ENCODE measurements around the gene KLF2. TPM values are rescaled to one million over a fixed set of nuclear protein-coding genes. Genes with fewer than 3 reads are reported as not detected.

Gene KLF2
- total RNA-seq, 1 donor from 2014 or later: 2.7 TPM

DNA sequence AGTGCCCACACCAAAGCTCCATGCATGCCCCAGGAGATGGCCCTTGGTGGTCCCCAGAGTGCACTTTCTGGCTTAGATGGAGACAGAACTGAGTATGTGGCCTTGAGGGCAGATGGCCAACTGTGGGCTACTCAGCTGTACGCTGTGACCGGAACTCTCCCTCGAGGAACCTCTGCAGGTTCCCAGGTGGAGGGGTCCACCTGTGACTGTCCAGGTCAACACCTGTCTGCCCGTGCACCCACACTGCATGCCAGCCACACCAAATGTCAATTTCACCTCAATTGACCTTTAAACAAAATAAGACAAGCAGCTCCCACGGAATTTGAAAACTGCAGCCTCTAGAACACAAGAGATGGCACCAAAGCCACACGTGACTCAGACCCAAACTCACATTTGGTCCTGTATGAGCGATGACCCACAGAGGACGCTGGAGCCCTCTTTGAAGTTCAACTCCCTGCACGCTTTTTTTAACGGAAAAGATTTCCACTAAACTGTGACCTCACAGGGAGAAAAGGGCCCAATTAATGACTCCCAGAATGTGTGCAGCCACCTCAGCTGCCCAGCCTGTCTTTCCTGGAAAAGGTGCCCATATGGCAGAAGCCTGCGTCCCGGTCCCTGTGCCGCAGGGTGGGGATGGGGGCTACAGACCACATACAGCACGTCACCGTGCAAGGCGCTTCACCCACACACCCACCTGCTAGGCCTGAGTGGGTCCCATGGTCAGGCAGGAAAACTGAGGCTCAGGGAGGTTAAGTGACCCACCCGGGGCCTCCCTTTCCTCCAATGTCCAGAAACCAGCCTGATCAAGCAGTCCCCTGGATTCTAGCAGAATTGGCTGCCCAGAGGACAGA is 47.7 kb downstream of the KLF2 start:
- Mint-ChIP-seq H3K4me3 (ENCODE audit: low read depth) (peak overlapping the region; percentile 37), H3K4me1 (ENCODE audit: low read depth) (peaks cover 29% of the 10 kb centered on the region)
- intact Hi-C loops (cut with micrococcal nuclease): loop anchor here (5.0 kb wide), 2 partner anchors 90 to 105 kb away; no protein-coding TSS in a partner anchor

DNA sequence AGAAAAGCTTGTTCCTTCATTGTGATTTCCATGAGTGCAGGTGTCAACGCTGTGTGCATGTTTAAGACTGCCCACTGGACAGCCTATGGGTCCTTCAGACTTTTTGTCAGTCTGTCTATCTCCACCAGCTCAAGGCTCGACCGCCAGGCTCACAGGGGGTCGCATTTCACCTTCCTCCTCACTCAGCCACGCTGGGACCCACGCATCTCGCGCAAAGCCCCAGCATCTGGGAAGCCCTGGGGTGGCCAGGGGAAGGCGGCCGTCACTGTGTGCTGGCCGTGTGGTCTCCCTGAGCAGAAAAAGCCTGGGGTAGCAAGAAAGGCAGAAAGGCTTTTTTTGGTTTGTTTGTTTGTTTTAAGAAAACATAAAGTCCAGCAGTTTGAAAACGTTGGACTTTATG is 48.5 kb downstream of the KLF2 start:
- H3K9me3 Mint-ChIP-seq: no peaks in the 10 kb centered on the region
- no peaks in the 10 kb centered on the region for H3K27me3 Mint-ChIP-seq (ENCODE audit: low read depth)
- intact Hi-C loops (cut with micrococcal nuclease): loop anchor here (5.0 kb wide), 2 partner anchors 91 to 106 kb away; no protein-coding TSS in a partner anchor

More for the DNA sequence above, 47.7 kb downstream of the KLF2 start:
- H3K36me3 Mint-ChIP-seq (ENCODE audit: low read depth): peaks cover 28% of the 10 kb centered on the region
- H3K27ac Mint-ChIP-seq: peak overlapping the region; percentile 66
- DNase-seq (ENCODE audit: low spot score): no peak
- H3K27me3 Mint-ChIP-seq (ENCODE audit: low read depth): no peaks in the 10 kb centered on the region
- H3K9me3 Mint-ChIP-seq: no peaks in the 10 kb centered on the region

DNA sequence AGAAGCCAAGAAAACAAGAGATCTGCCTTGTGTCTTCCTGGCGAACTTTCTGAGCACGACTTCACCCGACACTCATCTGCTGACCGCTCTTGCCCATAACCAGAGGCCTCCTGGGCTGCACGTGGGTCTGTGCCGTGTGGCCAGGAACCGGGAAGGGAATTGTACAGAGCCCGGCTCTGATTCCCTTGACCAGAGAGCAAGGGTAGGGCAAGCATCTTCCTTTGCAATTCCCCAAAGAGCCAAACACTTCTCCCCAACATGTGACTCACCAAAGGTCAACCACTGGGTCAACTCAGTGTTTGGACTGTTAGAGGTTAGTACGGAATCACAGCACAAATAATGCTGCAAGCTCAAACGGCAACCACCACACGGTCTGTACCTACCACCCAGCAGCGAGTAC is 48.9 kb downstream of the KLF2 start:
- DNase-seq (ENCODE audit: low spot score): no peak

More for the DNA sequence above, 48.5 kb downstream of the KLF2 start:
- no peak overlapping the region for H3K4me3 Mint-ChIP-seq (ENCODE audit: low read depth)
- peaks cover 33% of the 10 kb centered on the region for H3K36me3 Mint-ChIP-seq (ENCODE audit: low read depth)
- DNase-seq (ENCODE audit: low spot score): no peak
- H3K27ac Mint-ChIP-seq: no peak overlapping the region
- H3K4me1 Mint-ChIP-seq (ENCODE audit: low read depth): peaks cover 32% of the 10 kb centered on the region

DNA sequence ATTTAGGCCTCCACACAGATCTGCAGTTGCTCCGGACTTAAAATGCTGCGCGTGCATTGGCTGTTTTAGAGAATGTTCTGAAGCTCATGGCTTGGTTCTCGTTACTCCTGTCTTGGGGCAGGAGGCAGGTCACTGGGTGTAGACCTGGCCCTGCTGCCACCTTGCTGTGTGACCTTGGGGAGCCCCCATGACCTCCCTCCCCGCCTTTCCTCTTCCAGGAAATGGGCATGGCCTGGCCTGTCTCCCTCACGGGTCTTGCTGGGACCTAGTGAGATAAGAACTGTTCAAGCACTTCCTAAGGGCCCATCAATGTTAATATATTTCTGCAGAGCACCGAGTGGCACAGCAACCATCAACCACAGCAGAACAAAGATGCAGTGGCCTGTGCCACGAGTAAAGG is 49.4 kb downstream of the KLF2 start:
- intact Hi-C loops (cut with micrococcal nuclease): loop anchor here (5.0 kb wide), 2 partner anchors 92 to 107 kb away; no protein-coding TSS in a partner anchor
- no peaks in the 10 kb centered on the region for H3K9me3 Mint-ChIP-seq

More for the DNA sequence above, 48.9 kb downstream of the KLF2 start:
- Mint-ChIP-seq H3K27ac (no peak overlapping the region), H3K4me1 (ENCODE audit: low read depth) (peaks cover 34% of the 10 kb centered on the region), H3K36me3 (ENCODE audit: low read depth) (peaks cover 35% of the 10 kb centered on the region), H3K9me3 (no peaks in the 10 kb centered on the region), H3K27me3 (ENCODE audit: low read depth) (no peaks in the 10 kb centered on the region), H3K4me3 (ENCODE audit: low read depth) (no peak overlapping the region)
- intact Hi-C loops (cut with micrococcal nuclease): loop anchor here (5.0 kb wide), 2 partner anchors 91 to 106 kb away; no protein-coding TSS in a partner anchor

DNA sequence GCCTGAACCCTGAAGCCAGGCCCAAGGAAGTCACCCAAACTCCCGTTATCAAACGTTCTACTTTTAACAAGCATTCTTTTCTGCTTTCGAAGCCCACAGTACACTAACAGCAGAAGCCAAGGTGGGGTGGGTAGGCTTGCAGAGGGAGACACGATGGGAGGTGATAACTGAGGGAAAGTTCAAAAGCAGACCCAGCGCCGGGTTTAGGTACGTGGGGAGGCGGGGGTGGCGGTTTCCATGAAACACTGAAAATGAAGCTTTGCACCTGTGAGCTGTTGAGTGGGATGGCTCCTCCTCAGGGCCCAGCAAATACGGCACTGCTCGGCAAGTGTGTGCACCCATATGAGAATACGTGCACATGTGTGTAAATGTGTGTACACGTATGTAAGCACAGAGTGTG is 49.8 kb downstream of the KLF2 start:
- Mint-ChIP-seq H3K4me1 (ENCODE audit: low read depth) (peaks cover 34% of the 10 kb centered on the region), H3K27ac (no peak overlapping the region), H3K9me3 (no peaks in the 10 kb centered on the region), H3K4me3 (ENCODE audit: low read depth) (no peak overlapping the region), H3K27me3 (ENCODE audit: low read depth) (no peaks in the 10 kb centered on the region), H3K36me3 (ENCODE audit: low read depth) (peaks cover 39% of the 10 kb centered on the region)
- intact Hi-C loops (cut with micrococcal nuclease): loop anchor here (5.0 kb wide), 2 partner anchors 92 to 107 kb away; no protein-coding TSS in a partner anchor
- no peak for DNase-seq (ENCODE audit: low spot score)

More for the DNA sequence above, 49.4 kb downstream of the KLF2 start:
- no peak for DNase-seq (ENCODE audit: low spot score)
- peaks cover 34% of the 10 kb centered on the region for H3K4me1 Mint-ChIP-seq (ENCODE audit: low read depth)
- H3K36me3 Mint-ChIP-seq (ENCODE audit: low read depth): peaks cover 39% of the 10 kb centered on the region
- no peak overlapping the region for H3K27ac Mint-ChIP-seq
- H3K27me3 Mint-ChIP-seq (ENCODE audit: low read depth): no peaks in the 10 kb centered on the region
- H3K4me3 Mint-ChIP-seq (ENCODE audit: low read depth): no peak overlapping the region

DNA sequence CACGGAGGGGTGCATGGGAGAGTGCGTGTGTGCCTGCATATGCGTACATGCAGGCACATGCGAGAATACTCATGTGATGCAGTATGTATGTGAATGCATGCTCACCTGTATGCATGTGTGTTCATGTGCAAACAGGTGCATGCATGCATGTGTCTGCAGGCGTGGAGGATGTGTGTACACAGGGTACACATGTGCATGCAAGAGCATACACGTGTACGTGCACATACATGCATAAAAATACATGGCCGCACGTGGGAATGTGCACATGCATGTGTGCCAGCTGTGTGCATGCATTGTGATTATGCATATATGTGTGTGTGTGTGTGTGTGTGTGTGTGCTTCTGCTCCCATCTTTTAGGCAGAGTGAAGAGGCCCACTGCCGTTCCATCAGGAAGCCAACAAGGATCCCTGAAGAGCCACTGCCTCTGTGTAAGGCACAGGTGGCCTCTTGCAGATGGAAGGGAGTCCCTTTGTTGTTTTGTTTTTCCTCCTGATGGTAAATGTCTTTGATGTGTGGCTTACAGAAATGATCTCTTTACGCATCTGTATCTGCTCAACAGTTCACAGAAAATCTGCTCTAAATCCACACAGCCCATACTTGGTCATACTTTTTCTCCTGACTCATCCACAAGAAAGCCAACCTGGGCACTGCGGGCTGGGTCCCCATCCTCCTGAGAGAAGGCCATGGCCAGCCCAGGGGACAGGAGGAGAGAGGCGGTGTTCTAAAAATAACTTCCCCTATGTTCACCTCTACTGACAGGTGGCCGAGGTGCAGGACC is 50.7 kb downstream of the KLF2 start:
- no peaks in the 10 kb centered on the region for H3K9me3 Mint-ChIP-seq
- peaks cover 40% of the 10 kb centered on the region for H3K36me3 Mint-ChIP-seq (ENCODE audit: low read depth)
- DNase-seq (ENCODE audit: low spot score): no peak
- H3K27ac Mint-ChIP-seq: no peak overlapping the region
- no peak overlapping the region for H3K4me3 Mint-ChIP-seq (ENCODE audit: low read depth)
- no peaks in the 10 kb centered on the region for H3K27me3 Mint-ChIP-seq (ENCODE audit: low read depth)
- H3K4me1 Mint-ChIP-seq (ENCODE audit: low read depth): peaks cover 34% of the 10 kb centered on the region
- intact Hi-C loops (cut with micrococcal nuclease): no loop called here

DNA sequence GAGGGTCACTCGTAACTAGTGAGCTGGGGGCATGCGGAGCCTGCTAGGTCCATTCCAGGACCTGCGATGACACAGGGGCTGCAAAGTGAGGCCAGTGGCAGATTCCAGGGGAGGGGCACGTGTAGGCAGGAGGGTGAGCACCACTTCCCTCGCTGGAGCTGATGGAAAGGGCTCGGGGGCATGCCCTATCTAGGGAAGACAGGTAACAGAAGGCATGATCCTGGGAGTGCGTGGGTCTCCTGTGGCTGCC is 51.2 kb downstream of the KLF2 start:
- intact Hi-C loops (cut with micrococcal nuclease): no loop called here
- H3K4me3 Mint-ChIP-seq (ENCODE audit: low read depth): no peak overlapping the region
- no peaks in the 10 kb centered on the region for H3K9me3 Mint-ChIP-seq
- H3K27ac Mint-ChIP-seq: no peak overlapping the region
- peaks cover 34% of the 10 kb centered on the region for H3K4me1 Mint-ChIP-seq (ENCODE audit: low read depth)
- no peaks in the 10 kb centered on the region for H3K27me3 Mint-ChIP-seq (ENCODE audit: low read depth)
- H3K36me3 Mint-ChIP-seq (ENCODE audit: low read depth): peaks cover 41% of the 10 kb centered on the region
- no peak for DNase-seq (ENCODE audit: low spot score)

DNA sequence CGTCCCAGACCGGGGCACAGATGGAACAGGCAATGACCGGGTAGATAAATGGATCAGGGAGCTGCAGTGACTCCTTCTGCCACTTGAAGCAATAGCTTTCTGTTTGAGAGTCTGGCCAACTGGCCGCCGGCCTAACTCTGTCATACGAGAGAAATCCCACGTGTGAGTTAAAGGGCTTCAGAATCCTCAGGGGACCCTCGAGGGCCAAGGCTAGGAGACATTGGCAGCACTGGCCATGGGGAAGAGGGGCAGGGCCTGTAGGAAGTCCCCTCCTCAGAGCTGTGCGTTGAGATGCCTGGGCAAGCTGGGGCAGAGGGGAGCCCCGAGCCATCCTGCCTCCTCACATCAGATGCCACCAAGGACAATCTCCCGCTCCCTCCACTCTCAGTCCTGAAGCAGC is 51.6 kb downstream of the KLF2 start:
- Mint-ChIP-seq H3K4me1 (ENCODE audit: low read depth) (peaks cover 34% of the 10 kb centered on the region), H3K27ac (no peak overlapping the region)
- DNase-seq (ENCODE audit: low spot score): no peak

DNA sequence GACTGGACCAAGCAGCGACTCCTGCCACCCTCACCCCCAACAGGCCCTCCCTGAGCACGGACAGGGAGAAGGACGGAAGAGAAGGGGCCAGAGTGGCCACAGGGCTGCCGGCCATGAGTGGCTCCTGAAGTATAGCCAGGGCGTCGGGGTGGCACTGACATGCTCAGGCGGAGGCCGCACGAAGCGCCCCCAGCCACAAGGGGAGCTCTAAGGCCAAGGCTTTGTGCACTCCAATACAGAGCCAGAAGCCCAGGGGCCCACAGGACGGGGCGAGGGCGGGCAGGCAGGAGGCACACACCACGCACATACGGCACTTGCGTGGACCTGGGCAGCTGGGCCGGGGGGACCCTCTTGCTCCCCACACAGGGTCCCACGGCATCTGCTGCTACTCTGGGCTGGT is 52.0 kb downstream of the KLF2 start:
- Mint-ChIP-seq H3K36me3 (ENCODE audit: low read depth) (peaks cover 46% of the 10 kb centered on the region), H3K27me3 (ENCODE audit: low read depth) (no peaks in the 10 kb centered on the region), H3K27ac (no peak overlapping the region), H3K9me3 (no peaks in the 10 kb centered on the region), H3K4me1 (ENCODE audit: low read depth) (peaks cover 38% of the 10 kb centered on the region), H3K4me3 (ENCODE audit: low read depth) (no peak overlapping the region)
- DNase-seq (ENCODE audit: low spot score): no peak
- intact Hi-C loops (cut with micrococcal nuclease): no loop called here

More for the DNA sequence above, 51.6 kb downstream of the KLF2 start:
- no peaks in the 10 kb centered on the region for H3K27me3 Mint-ChIP-seq (ENCODE audit: low read depth)
- intact Hi-C loops (cut with micrococcal nuclease): no loop called here
- H3K36me3 Mint-ChIP-seq (ENCODE audit: low read depth): peaks cover 43% of the 10 kb centered on the region
- H3K9me3 Mint-ChIP-seq: no peaks in the 10 kb centered on the region
- no peak overlapping the region for H3K4me3 Mint-ChIP-seq (ENCODE audit: low read depth)

DNA sequence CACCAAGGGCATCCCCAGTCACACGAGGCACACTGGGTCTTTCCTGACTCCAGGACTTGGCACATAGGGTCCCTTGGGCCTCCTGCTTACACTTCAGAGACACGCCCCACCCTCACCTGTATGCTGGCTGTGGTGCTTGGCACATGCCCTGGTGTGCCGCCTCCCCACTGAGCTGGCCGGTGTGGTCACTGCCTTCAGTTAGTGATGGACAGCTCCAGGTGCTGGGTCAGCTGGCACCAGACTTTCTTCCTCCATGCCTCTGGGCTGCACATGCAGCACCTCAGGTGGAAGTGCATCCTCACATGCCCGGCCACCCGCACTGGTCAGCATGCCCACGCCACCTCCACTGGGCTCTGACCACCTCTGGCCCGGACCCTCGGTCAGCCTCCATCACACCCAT is 52.9 kb downstream of the KLF2 start:
- Mint-ChIP-seq H3K36me3 (ENCODE audit: low read depth) (peaks cover 51% of the 10 kb centered on the region), H3K27me3 (ENCODE audit: low read depth) (no peaks in the 10 kb centered on the region), H3K9me3 (no peaks in the 10 kb centered on the region), H3K4me1 (ENCODE audit: low read depth) (peaks cover 42% of the 10 kb centered on the region), H3K27ac (no peak overlapping the region), H3K4me3 (ENCODE audit: low read depth) (no peak overlapping the region)
- DNase-seq (ENCODE audit: low spot score): no peak
- intact Hi-C loops (cut with micrococcal nuclease): no loop called here

Other genes starting within 250 kb of the KLF2 start
- gene TPM4, start 248.3 kb upstream of the KLF2 start, total RNA-seq: 507 and 520 TPM in 2 replicates
- gene RAB8A, start 212.9 kb upstream of the KLF2 start, total RNA-seq: 256 and 261 TPM in 2 replicates
- 42.3 and 43.5 TPM in 2 replicates for gene HSH2D, start 181.1 kb upstream of the KLF2 start, total RNA-seq
- not detected in 2 replicates for gene CIB3, start 151.3 kb upstream of the KLF2 start, total RNA-seq
- gene FAM32A, start 139.4 kb upstream of the KLF2 start, total RNA-seq: 65.6 and 68.6 TPM in 2 replicates
- gene AP1M1, start 126.9 kb upstream of the KLF2 start, total RNA-seq: 106 and 120 TPM in 2 replicates
- 36.9 and 40.6 TPM in 2 replicates for gene EPS15L1, start 147.1 kb downstream of the KLF2 start, total RNA-seq
- gene CALR3, start 171.3 kb downstream of the KLF2 start, total RNA-seq: not detected in 2 replicates
- 3.8 and 3.9 TPM in 2 replicates for gene C19orf44, start 171.6 kb downstream of the KLF2 start, total RNA-seq
- 79.1 and 82.3 TPM in 2 replicates for gene CHERP, start 217.6 kb downstream of the KLF2 start, total RNA-seq
- gene SLC35E1, start 247.6 kb downstream of the KLF2 start, total RNA-seq: 55.3 and 56.0 TPM in 2 replicates

Data from activated T-helper 2 cell treated with anti-CD3 and anti-CD28 coated beads, Interferon-gamma antibody, Interleukin-2, Interleukin-4, amounts not matched to agents 10 μg/mL and 5 μg/mL and 100 μg/mL, durations not matched to agents 14 hours and 24 hours and 36 hours (primary cell).